Myometrial cell (primary cell): Measurements from ENCODE around the gene COLGALT1. TPM values are rescaled to one million over a fixed set of nuclear protein-coding genes. Genes with fewer than 3 reads are reported as not detected.

Experiments
- total RNA-seq: library from RNA; depleted of rRNA; stranded (reverse); fragments of >200 nt; gene quantifications from 2 replicates; pipeline ENCODE4 v1.2.3, GENCODE V29; 2015

Gene COLGALT1
- 208 TPM in 2 replicates for total RNA-seq

GRCh38 chr19:17555480-17555928, at the start of gene COLGALT1:
Gene COLGALT1 (plus strand): TSS chr19:17555649. CDS start chr19:17555714, 65 bp downstream.

Other genes starting within 250 kb of the COLGALT1 start
- gene MRPL34, start 249.8 kb upstream of the COLGALT1 start, total RNA-seq, result 101 and 111 TPM in 2 replicates
- 49.0 and 67.9 TPM in 2 replicates for gene DDA1, start 246.1 kb upstream of the COLGALT1 start, total RNA-seq
- 2.3 and 3.7 TPM in 2 replicates for gene ANO8, start 220.8 kb upstream of the COLGALT1 start, total RNA-seq
- gene GTPBP3, start 218.1 kb upstream of the COLGALT1 start, total RNA-seq, result 12.9 and 26.5 TPM in 2 replicates
- gene PLVAP, start 178.3 kb upstream of the COLGALT1 start, total RNA-seq, result not detected in 2 replicates
- not detected in 2 replicates for gene CCDC194, start 161.5 kb upstream of the COLGALT1 start, total RNA-seq
- gene BST2, start 150.0 kb upstream of the COLGALT1 start, total RNA-seq, result 0.86 and 5.7 TPM in 2 replicates
- gene MVB12A, start 135.6 kb upstream of the COLGALT1 start, total RNA-seq, result 143 and 159 TPM in 2 replicates
- gene TMEM221, start 107.0 kb upstream of the COLGALT1 start, total RNA-seq, result not detected in 2 replicates
- not detected in 2 replicates for gene NXNL1, start 94.7 kb upstream of the COLGALT1 start, total RNA-seq
- gene SLC27A1, start 85.1 kb upstream of the COLGALT1 start, total RNA-seq, result 10.1 and 12.2 TPM in 2 replicates
- 79.6 and 89.1 TPM in 2 replicates for gene PGLS, start 44.0 kb upstream of the COLGALT1 start, total RNA-seq
- gene UNC13A, start 132.7 kb downstream of the COLGALT1 start, total RNA-seq, result not detected in 2 replicates
- 23.2 and 60.5 TPM in 2 replicates for gene MAP1S, start 163.8 kb downstream of the COLGALT1 start, total RNA-seq
- 0.86 and 2.1 TPM in 2 replicates for gene FCHO1, start 195.8 kb downstream of the COLGALT1 start, total RNA-seq
- gene B3GNT3, start 239.5 kb downstream of the COLGALT1 start, total RNA-seq, result not detected in 2 replicates